Adrenal gland (tissue), 12 donors: ENCODE measurements around the gene ZFHX2. TPM values are rescaled to one million over a fixed set of nuclear protein-coding genes. Genes with fewer than 3 reads are reported as not detected.
A peak's percentile ranks its signal among the peaks of the same experiment; 100 is the strongest.
"Not testable (repeated sequence)": the region's sequence is repeated elsewhere in the genome, so short reads cannot be mapped to it uniquely, and the experiment has no call there.

ENCODE experiments used
- DNase-seq, 7 donors: peaks; one replicate each; pipeline ENCODE4 v3.0.0-alpha.2; 2019 to 2020
- H3K27ac ChIP-seq, 5 donors: fragments of 200-600 bp; sonication (generic) in 4 of 5; 1 replicate in 3 of 5; 2 replicates in 2 of 5; pipeline versions ENCODE4 v1.5.1 to v1.8.0; 2016 to 2020; ENCODE audit warnings: mild to moderate bottlenecking in 1 of 5
- H3K27me3 ChIP-seq: fragments of 200-600 bp; 2 replicates; pipeline ENCODE4 v1.8.0; 2021
- H3K36me3 ChIP-seq, 2 donors: fragments of 200-600 bp; replicated peaks in 1 of 2; 1 replicate in 1 of 2; 2 replicates in 1 of 2; pipeline versions ENCODE4 v1.5.1 to v1.8.0; 2018 to 2022
- H3K4me1 ChIP-seq, 2 donors: fragments of 200-600 bp; replicated peaks in 1 of 2; 1 replicate in 1 of 2; 2 replicates in 1 of 2; pipeline versions ENCODE4 v1.5.1 to v1.8.0; 2018 to 2021
- H3K4me3 ChIP-seq, 4 donors: fragments of 200-600 bp; sonication (generic) in 3 of 4; one replicate each; pipeline ENCODE4 v1.5.1; 2016 to 2018
- H3K9me3 ChIP-seq, 3 donors: fragments of 200-600 bp; sonication (generic) in 1 of 3; replicated peaks in 1 of 3; 1 replicate in 2 of 3; 2 replicates in 1 of 3; pipeline versions ENCODE4 v1.5.1 to v1.8.0; 2016 to 2021
- CTCF ChIP-seq, 6 experiments: fragments of 450-650 bp in 4 of 6; fragments of 200-600 bp in 2 of 6; sonication (generic) in 1 of 6; IDR thresholded peaks; 1 replicate in 5 of 6; 2 replicates in 1 of 6; pipeline versions ENCODE4 v1.5.1 to v1.8.0; 2016 to 2021; ENCODE audit warnings: antibody characterized with exemption in 6 of 6, mild to moderate bottlenecking in 2 of 6, moderate library complexity in 1 of 6
- POLR2A ChIP-seq, 2 donors: fragments of 450-650 bp; IDR thresholded peaks; one replicate each; pipeline ENCODE4 v1.6.1; 2017; ENCODE audit warnings: antibody characterized with exemption in 2 of 2, mild to moderate bottlenecking in 2 of 2, moderate library complexity in 1 of 2
- WGBS, 4 donors: extraction: QIAGEN DNeasy Blood & Tissue Kit in 2 of 4; methylation state at CpG; one replicate each; pipeline versions ENCODE4 v1.1.5 to v1.1.7; 2013 to 2017; 5-methylcytosine and 5-hydroxymethylcytosine counted together
- intact Hi-C, 2 donors: fragments of 100-400 bp; cut with DNase I; formaldehyde crosslinking; loops; one replicate each; pipeline versions ENCODE4 v1.14.1 to v1.15.0; 2022 to 2023
- polyA plus RNA-seq, 3 donors: library from polyadenylated mRNA; stranded (reverse); fragments of 200-250 nt in 2 of 3; fragments of 350-450 nt in 1 of 3; fragmentation: Illumina TruSeq in 1 of 3; extraction: RNeasy Lipid Tissue Mini Kit (QIAGEN cat#74804) in 1 of 3; gene quantifications; one replicate each; pipeline ENCODE4 v1.2.3, GENCODE V29; 2013 to 2014
- total RNA-seq, 9 donors: library from RNA; depleted of rRNA in 4 of 9; stranded (reverse); fragments of >200 nt in 4 of 9; fragments of 120-200 nt in 1 of 9; fragmentation: NEBNext Ultra II Directional in 1 of 9; extraction: Animal tissue kit (Norgen Biotek cat#: 25700) in 1 of 9; gene quantifications; one replicate each; pipeline versions ENCODE4 v1.1.0 to v1.2.4, GENCODE V29; 2013 to 2023
- donor health status: healthy with polysubstance abuse.
- donor health status: Bipolar disorder and iron deficiency.
- donor health status: DM: yes; HTN: yes; CAD: no.
- donor health status: DM: no; HTN: no; CAD: no.
- donor health status: DM: no; HTN: no; CAD: no.
- donor health status: DM: yes; HTN: yes; CAD: no.

ZFHX2 gene
- total and polyA plus RNA-seq, 12 donors = 0.54 to 9.7 (median 2.3) TPM

- peak in 1 of 7 donors; percentile 28 for DNase-seq
- H3K36me3 ChIP-seq = no peaks in the 10 kb centered on the region
- TF ChIP-seq CTCF (IDR thresholded peaks at IDR 0.05) (no peak), POLR2A (IDR thresholded peaks at IDR 0.05) (no peak)
- H3K27me3 ChIP-seq = no peaks in the 10 kb centered on the region
- intact Hi-C loops = no loop called here
- no peaks in the 10 kb centered on the region for H3K9me3 ChIP-seq
- no peak overlapping the region for H3K27ac ChIP-seq
- no peak overlapping the region for H3K4me3 ChIP-seq
- peaks cover 0 to 5% of the 10 kb centered on the region in 2 donors for H3K4me1 ChIP-seq
- WGBS, 4 donors = 80 to 91% (median 86%) methylated on average over 4 of the region's 4 CpGs
Measured at GRCh38 chr14:23590198-23590597, 38.6 kb upstream of the ZFHX2 start.

- intact Hi-C loops = no loop called here
- DNase-seq = peak in 1 of 7 donors; percentile 35
- Histone ChIP-seq H3K36me3 (no peaks in the 10 kb centered on the region), H3K27ac (peak overlapping the region in 1 of 5 donors; percentile 70), H3K4me3 (no peak overlapping the region), H3K4me1 (peaks cover 0 to 5% of the 10 kb centered on the region in 2 donors), H3K9me3 (no peaks in the 10 kb centered on the region), H3K27me3 (no peaks in the 10 kb centered on the region)
- 82 to 97% (median 84%) methylated on average over 2 of the region's 2 CpGs for WGBS, 4 donors
- TF ChIP-seq POLR2A (IDR thresholded peaks at IDR 0.05) (no peak), CTCF (IDR thresholded peaks at IDR 0.05) (no peak)
Measured at GRCh38 chr14:23589606-23590005, 38.0 kb upstream of the ZFHX2 start.

- intact Hi-C loops = no loop called here
- Histone ChIP-seq H3K9me3 (no peaks in the 10 kb centered on the region), H3K27ac (peak overlapping the region in 1 of 5 donors; percentile 70), H3K4me3 (no peak overlapping the region), H3K27me3 (no peaks in the 10 kb centered on the region), H3K36me3 (no peaks in the 10 kb centered on the region), H3K4me1 (peaks cover 0 to 5% of the 10 kb centered on the region in 2 donors)
- 10 to 34% (median 15%) methylated on average over 3 to 5 of the region's 5 CpGs for WGBS, 4 donors
- peak; percentile 91 to 98 (median 95) for DNase-seq
- TF ChIP-seq POLR2A (IDR thresholded peaks at IDR 0.05) (no peak), CTCF (IDR thresholded peaks at IDR 0.05) (peak; percentile 61 to 93 (median 84))
Measured at GRCh38 chr14:23588884-23589598, 37.5 kb upstream of the ZFHX2 start.

- H3K27me3 ChIP-seq, intact Hi-C loops, H3K36me3 ChIP-seq, DNase-seq, H3K4me3 ChIP-seq, H3K4me1 ChIP-seq, H3K27ac ChIP-seq, H3K9me3 ChIP-seq: not testable (repeated sequence)
- WGBS, 4 donors = 87 to 95% (median 89%) methylated on average over 4 to 24 of the region's 26 CpGs
Measured at GRCh38 chr14:23584527-23585203, 33.1 kb upstream of the ZFHX2 start.

GRCh38 chr14:23583761-23584526, 32.4 kb upstream of the ZFHX2 start:
- DNase-seq, H3K4me1 ChIP-seq, H3K27me3 ChIP-seq, H3K4me3 ChIP-seq, H3K36me3 ChIP-seq, H3K27ac ChIP-seq, intact Hi-C loops, H3K9me3 ChIP-seq: not testable (repeated sequence)
- 82 to 87% (median 85%) methylated on average over 21 to 25 of the region's 25 CpGs for WGBS, 4 donors
